ENCODE data around the gene SAFB.
"Not testable (repeated sequence)": the region's sequence is repeated elsewhere in the genome, so short reads cannot be mapped to it uniquely, and the experiment has no call there.

Gene SAFB

DNA sequence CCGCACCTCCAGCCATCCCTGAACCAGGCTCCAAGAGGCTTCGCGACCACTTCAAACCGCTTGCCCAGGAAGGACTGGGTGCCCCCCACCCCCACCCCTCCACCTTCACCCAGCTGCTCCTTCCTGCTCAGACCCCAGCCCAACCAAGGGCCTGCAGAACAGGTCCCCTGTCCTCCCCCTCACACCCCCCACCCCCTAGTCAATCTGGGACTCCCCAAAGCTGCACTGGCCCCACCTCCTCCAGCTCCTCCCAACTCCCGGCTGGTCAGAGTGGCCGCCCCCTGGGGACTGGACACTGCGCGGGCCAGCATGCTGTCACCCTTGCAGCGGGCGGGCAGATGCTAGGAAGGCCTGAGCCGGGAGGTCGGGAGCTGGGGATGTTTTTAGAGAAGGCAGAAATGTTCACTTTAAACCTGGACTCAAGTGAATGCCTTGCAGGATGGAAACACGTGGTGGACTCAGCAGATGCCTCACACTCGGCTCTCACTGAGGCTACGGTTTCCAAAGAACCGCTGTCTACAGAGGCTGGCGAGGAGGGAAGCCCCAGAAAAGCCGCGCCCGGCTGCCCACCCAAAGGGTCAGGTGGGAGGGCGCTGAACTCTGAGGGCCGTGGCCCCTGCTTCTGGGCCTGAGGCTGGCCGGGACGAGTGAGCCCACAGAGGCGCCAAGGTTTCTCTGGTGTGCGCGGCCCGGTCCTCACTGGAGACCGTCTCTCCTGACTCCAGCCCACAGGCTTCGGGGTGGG is 75.2 kb downstream of the SAFB start:
- Histone ChIP-seq H3K4me3 (ENCODE audit: low read depth, low read length) (no peak overlapping the region), H3K79me2 (peaks cover 15% of the 10 kb centered on the region), H3K9ac (no peak overlapping the region), H3K4me2 (ENCODE audit: low read length) (no peak overlapping the region), H2AFZ (no peak overlapping the region), H3K9me3 (ENCODE audit: control insufficient read depth, low read length) (no peaks in the 10 kb centered on the region), H3K36me3 (ENCODE audit: control insufficient read depth, insufficient read depth, low read length) (no peaks in the 10 kb centered on the region), H3K27ac (no peak overlapping the region), H3K27me3 (ENCODE audit: control insufficient read depth, insufficient read depth, low read length) (no peaks in the 10 kb centered on the region), H3K4me1 (no peaks in the 10 kb centered on the region)
- TF ChIP-seq, protein P1, sequence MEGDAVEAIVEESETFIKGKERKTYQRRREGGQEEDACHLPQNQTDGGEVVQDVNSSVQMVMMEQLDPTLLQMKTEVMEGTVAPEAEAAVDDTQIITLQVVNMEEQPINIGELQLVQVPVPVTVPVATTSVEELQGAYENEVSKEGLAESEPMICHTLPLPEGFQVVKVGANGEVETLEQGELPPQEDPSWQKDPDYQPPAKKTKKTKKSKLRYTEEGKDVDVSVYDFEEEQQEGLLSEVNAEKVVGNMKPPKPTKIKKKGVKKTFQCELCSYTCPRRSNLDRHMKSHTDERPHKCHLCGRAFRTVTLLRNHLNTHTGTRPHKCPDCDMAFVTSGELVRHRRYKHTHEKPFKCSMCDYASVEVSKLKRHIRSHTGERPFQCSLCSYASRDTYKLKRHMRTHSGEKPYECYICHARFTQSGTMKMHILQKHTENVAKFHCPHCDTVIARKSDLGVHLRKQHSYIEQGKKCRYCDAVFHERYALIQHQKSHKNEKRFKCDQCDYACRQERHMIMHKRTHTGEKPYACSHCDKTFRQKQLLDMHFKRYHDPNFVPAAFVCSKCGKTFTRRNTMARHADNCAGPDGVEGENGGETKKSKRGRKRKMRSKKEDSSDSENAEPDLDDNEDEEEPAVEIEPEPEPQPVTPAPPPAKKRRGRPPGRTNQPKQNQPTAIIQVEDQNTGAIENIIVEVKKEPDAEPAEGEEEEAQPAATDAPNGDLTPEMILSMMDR (IDR thresholded peaks at IDR 0.05) = no peak

- TF ChIP-seq, protein P1 (IDR thresholded peaks at IDR 0.05) = no peak
- no peak overlapping the region for H2AFZ ChIP-seq
- no peak overlapping the region for H3K4me3 ChIP-seq (ENCODE audit: low read depth, low read length)
- H3K4me1 ChIP-seq = no peaks in the 10 kb centered on the region
- H3K4me2 ChIP-seq (ENCODE audit: low read length) = no peak overlapping the region
- no peaks in the 10 kb centered on the region for H3K9me3 ChIP-seq (ENCODE audit: control insufficient read depth, low read length)
- peaks cover 16% of the 10 kb centered on the region for H3K79me2 ChIP-seq
- H3K27me3 ChIP-seq (ENCODE audit: control insufficient read depth, insufficient read depth, low read length) = no peaks in the 10 kb centered on the region
- no peaks in the 10 kb centered on the region for H3K36me3 ChIP-seq (ENCODE audit: control insufficient read depth, insufficient read depth, low read length)
- no peak overlapping the region for H3K9ac ChIP-seq
- H3K27ac ChIP-seq = no peak overlapping the region
Observed at GRCh38 chr19:5698635-5699422, 75.9 kb downstream of the SAFB start.

DNA sequence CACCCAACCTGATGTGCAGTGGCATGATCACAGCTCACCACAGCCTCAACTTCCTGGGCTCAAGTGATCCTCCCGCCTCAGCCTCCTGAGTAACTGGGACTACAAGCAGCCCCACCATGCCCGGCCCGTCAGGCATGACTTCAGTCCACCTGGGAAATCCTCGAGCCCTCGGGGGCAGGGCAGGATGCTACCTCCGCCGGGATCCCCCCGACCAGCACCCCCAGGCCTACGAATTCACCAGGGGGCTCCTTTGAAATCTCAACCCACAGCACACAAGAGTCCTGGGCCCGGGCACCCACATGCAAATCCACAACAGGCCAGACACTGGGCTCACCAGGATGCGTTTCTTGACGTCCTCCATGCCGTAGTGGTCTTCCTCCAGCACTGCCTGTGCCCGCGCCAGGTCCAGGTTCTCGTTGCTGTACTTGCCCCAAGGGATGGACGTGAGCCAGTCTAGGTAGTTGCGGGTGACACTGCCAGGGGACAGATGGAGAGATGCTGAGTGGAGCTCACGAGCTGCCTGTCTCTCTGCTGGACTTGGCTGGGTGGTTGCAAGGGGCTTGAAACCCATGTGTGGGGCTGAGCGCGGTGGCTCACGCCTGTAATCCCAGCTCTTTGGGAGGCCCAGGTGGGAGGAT is 77.7 kb downstream of the SAFB start:
- no peaks in the 10 kb centered on the region for H3K4me1 ChIP-seq
- no peak overlapping the region for H3K4me2 ChIP-seq (ENCODE audit: low read length)
- no peak overlapping the region for H3K9ac ChIP-seq
- no peaks in the 10 kb centered on the region for H3K27me3 ChIP-seq (ENCODE audit: control insufficient read depth, insufficient read depth, low read length)
- peaks cover 9% of the 10 kb centered on the region for H3K79me2 ChIP-seq
- H3K36me3 ChIP-seq (ENCODE audit: control insufficient read depth, insufficient read depth, low read length) = no peaks in the 10 kb centered on the region
- no peak overlapping the region for H2AFZ ChIP-seq
- TF ChIP-seq, protein P1 (IDR thresholded peaks at IDR 0.05) = no peak
- no peak overlapping the region for H3K4me3 ChIP-seq (ENCODE audit: low read depth, low read length)
- no peaks in the 10 kb centered on the region for H3K9me3 ChIP-seq (ENCODE audit: control insufficient read depth, low read length)
- H3K27ac ChIP-seq = no peak overlapping the region

DNA sequence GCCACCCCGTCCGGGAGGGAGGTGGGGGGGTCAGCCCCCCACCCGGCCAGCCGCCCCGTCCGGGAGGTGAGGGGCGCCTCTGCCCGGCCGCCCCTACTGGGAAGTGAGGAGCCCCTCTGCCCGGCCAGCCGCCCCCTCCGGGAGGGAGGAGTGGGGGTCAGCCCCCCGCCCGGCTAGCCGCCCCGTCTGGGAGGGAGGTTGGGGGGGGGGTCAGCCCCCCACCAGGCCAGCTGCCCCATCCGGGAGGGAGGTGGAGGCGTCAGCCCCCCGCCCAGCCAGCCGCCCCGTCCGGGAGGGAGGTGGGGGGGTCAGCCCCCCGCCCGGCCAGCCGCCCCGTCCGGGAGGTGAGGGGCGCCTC is 79.1 kb downstream of the SAFB start:
- H3K36me3 ChIP-seq (ENCODE audit: control insufficient read depth, insufficient read depth, low read length) = not testable (repeated sequence)

More for the DNA sequence above, 79.1 kb downstream of the SAFB start:
- not testable (repeated sequence) for H3K4me2 ChIP-seq (ENCODE audit: low read length); H2AFZ ChIP-seq; H3K9me3 ChIP-seq (ENCODE audit: control insufficient read depth, low read length); H3K9ac ChIP-seq; H3K4me1 ChIP-seq; H3K4me3 ChIP-seq (ENCODE audit: low read depth, low read length); H3K27me3 ChIP-seq (ENCODE audit: control insufficient read depth, insufficient read depth, low read length); H3K27ac ChIP-seq
- peaks cover 11% of the 10 kb centered on the region for H3K79me2 ChIP-seq
